HepG2 (cell line): ENCODE data around the gene ALG5. TPM values are rescaled to one million over a fixed set of nuclear protein-coding genes. Genes with fewer than 3 reads are reported as not detected.
A peak's percentile ranks its signal among the peaks of the same experiment; 100 is the strongest.

Source experiments
- ARID4A ChIP-seq: sonication (generic); formaldehyde crosslinking; IDR thresholded peaks from 2 replicates; pipeline ENCODE4 v1.5.0; 2020; ENCODE audit warnings: mild to moderate bottlenecking, missing genetic modification reagents, borderline replicate concordance
- HMG20B ChIP-seq: conservative IDR thresholded peaks from 2 replicates; pipeline ENCODE4 v1.6.1; 2016; ENCODE audit warnings: missing genetic modification reagents, missing compliant biosample characterization
- MAFF ChIP-seq: IDR thresholded peaks from 2 replicates; pipeline ENCODE4 v1.6.1; 2011; ENCODE audit warnings: low read depth, low read length, improper control_type of control experiment
- MAFK ChIP-seq, 2 experiments: IDR thresholded peaks in 1 of 2; conservative IDR thresholded peaks in 1 of 2; 2 replicates each; pipeline ENCODE4 v1.6.1; 2011; ENCODE audit warnings: improper control_type of control experiment in 2 of 2, low read length in 2 of 2
- THAP9 ChIP-seq: sonication (generic); formaldehyde crosslinking; IDR thresholded peaks from 2 replicates; pipeline ENCODE4; 2020; ENCODE audit warnings: missing genetic modification reagents, mild to moderate bottlenecking, borderline replicate concordance
- ZFAT ChIP-seq: sonication (generic); formaldehyde crosslinking; conservative IDR thresholded peaks from 2 replicates; pipeline ENCODE4 v1.8.1; 2023; ENCODE audit warnings: missing genetic modification reagents, inconsistent platforms
- ZNF556 ChIP-seq: sonication (generic); formaldehyde crosslinking; IDR thresholded peaks from 2 replicates; pipeline ENCODE4 v1.4.0; 2020; ENCODE audit warnings: mild to moderate bottlenecking, missing genetic modification reagents, borderline replicate concordance
- polyA plus RNA-seq, 8 experiments: library from polyadenylated mRNA; depleted of rRNA in 3 of 8; stranded (reverse) in 7 of 8; unstranded in 1 of 8; fragments of >200 nt; fragmentation: Illumina TruSeq in 4 of 8; extraction: Trizol in 4 of 8; gene quantifications; 2 replicates each; pipeline versions ENCODE4 v1.2.1 to v1.2.3, GENCODE V29; 2011 to 2016; ENCODE audit warnings: low read depth in 4 of 8, missing spikeins in 1 of 8, mixed read lengths in 1 of 8; ENCODE audit not compliant: insufficient read depth in 1 of 8
- total RNA-seq, 5 experiments: library from RNA; depleted of rRNA; stranded (reverse); fragments of >200 nt; fragmentation: Illumina TruSeq; extraction: Trizol; gene quantifications; 2 replicates each; pipeline ENCODE4 v1.2.3, GENCODE V29; 2016; ENCODE audit warnings: low read depth in 1 of 5
- TF ChIP-seq, protein P1 (sequence below): sonication (generic); formaldehyde crosslinking; IDR thresholded peaks from 2 replicates; pipeline ENCODE4 v1.5.1; 2020; ENCODE audit warnings: mild to moderate bottlenecking, missing genetic modification reagents, moderate library complexity

ALG5 gene
- total and polyA plus RNA-seq, 2 of the 13 experiments (the other 11 are each of a cell fraction or from before 2014, with no cell fraction given), result 27.8 to 51.1 TPM

DNA sequence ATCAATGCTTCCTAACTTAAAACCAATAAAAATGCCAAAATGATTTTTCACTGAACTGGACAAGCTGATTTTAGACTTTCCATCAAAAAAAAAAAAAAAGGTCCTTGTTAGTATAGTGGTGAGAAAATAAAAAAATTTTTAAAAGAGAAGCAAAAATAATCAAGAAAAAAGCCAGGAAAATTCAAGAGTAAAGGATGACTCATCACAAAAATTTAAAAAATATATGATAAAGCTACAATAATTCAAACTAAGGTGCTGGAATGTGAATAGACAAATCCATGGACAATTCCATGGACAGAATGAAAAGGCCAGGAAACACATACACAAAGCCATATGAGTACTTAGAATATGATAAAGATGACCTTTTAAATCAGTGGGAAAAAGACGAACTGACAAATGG lies 26.1 kb downstream of the ALG5 start (continued):
- TF ChIP-seq ARID4A (no peak), ZNF556 (CRISPR knock-in tag) (no peak), ZFAT (no peak), THAP9 (CRISPR knock-in tag) (no peak), MAFF (peak; percentile 33), MAFK (conservative IDR thresholded peaks at IDR 0.05 in 1 of 2, IDR thresholded peaks at IDR 0.05 in 1 of 2; ENCODE audit: low read length in 2 of 2) (peak in 1 of 2 experiments; percentile 24; a peak in 1 of 4 replicates), HMG20B (no peak)
- TF ChIP-seq, protein P1, sequence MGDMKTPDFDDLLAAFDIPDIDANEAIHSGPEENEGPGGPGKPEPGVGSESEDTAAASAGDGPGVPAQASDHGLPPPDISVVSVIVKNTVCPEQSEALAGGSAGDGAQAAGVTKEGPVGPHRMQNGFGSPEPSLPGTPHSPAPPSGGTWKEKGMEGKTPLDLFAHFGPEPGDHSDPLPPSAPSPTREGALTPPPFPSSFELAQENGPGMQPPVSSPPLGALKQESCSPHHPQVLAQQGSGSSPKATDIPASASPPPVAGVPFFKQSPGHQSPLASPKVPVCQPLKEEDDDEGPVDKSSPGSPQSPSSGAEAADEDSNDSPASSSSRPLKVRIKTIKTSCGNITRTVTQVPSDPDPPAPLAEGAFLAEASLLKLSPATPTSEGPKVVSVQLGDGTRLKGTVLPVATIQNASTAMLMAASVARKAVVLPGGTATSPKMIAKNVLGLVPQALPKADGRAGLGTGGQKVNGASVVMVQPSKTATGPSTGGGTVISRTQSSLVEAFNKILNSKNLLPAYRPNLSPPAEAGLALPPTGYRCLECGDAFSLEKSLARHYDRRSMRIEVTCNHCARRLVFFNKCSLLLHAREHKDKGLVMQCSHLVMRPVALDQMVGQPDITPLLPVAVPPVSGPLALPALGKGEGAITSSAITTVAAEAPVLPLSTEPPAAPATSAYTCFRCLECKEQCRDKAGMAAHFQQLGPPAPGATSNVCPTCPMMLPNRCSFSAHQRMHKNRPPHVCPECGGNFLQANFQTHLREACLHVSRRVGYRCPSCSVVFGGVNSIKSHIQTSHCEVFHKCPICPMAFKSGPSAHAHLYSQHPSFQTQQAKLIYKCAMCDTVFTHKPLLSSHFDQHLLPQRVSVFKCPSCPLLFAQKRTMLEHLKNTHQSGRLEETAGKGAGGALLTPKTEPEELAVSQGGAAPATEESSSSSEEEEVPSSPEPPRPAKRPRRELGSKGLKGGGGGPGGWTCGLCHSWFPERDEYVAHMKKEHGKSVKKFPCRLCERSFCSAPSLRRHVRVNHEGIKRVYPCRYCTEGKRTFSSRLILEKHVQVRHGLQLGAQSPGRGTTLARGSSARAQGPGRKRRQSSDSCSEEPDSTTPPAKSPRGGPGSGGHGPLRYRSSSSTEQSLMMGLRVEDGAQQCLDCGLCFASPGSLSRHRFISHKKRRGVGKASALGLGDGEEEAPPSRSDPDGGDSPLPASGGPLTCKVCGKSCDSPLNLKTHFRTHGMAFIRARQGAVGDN (CRISPR knock-in tag), result no peak
